OCI-LY3 (cell line): Measurements from ENCODE around the gene OR6K2.

ENCODE experiments used
- CTCF ChIP-seq: fragments of 200-600, 300-600 bp; sonication (generic); IDR thresholded peaks from 2 replicates; pipeline ENCODE4 v1.5.1; 2014; ENCODE audit warnings: antibody characterized with exemption, low read length, low read depth
- EZH2phosphoT487 ChIP-seq: fragments of 200-600 bp; shearing (Covaris generic); IDR thresholded peaks from 2 replicates; pipeline ENCODE4 v1.6.1; 2018; ENCODE audit warnings: antibody characterized with exemption, mixed run types, low read depth

DNA sequence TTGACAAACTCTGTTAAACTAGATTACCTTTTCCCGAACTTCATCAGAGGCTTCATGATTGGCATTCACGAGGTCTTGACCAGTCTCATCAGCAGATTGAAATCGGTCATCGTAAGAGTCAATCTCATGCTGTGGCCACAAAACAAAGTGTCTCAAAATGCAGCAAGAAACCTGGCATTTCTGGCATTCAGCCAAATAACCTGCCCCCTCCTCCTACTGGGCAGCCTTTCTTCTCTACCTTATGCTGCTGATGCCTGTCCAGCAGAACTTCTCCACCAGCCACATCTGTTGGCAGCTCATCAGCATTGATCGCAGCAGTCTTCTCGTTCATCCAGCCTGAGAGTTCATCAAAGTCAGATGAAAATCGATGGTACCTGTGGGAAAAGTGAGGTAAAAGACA is 26.1 kb downstream of the OR6K2 start:
- TF ChIP-seq CTCF (no peak), EZH2phosphoT487 (no peak)
